NCI-H1092 treated with DMSO at 0.1 percent for 48 hours (cell line): ENCODE measurements around the gene ANO2.
"Not testable (repeated sequence)": the region's sequence is repeated elsewhere in the genome, so short reads cannot be mapped to it uniquely, and the experiment has no call there.

ENCODE experiments used
- DNase-seq: peaks from one replicate; lab custom pipeline; 2025; lab: John Stamatoyannopoulos, UW

ANO2 gene

DNA sequence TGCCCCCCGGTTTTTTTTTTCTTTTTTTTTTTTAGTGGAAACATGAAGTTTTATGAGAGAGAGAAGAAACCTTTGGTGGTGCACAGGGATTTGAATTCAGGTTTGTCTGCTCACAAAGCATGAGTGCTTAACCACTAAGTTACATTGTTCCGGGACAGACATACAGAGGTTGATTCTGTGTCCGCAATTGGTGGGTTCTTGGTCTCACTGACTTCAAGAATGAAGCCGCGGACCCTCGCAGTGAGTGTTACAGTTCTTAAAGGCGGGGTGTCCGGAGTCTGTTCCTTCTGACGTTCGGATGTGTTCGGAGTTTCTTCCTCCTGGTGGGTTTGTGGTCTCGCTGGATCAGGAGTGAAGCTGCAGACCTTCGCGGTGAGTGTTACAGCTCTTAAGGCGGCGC lies 57.2 kb downstream of the ANO2 start:
- DNase-seq = not testable (repeated sequence)

DNA sequence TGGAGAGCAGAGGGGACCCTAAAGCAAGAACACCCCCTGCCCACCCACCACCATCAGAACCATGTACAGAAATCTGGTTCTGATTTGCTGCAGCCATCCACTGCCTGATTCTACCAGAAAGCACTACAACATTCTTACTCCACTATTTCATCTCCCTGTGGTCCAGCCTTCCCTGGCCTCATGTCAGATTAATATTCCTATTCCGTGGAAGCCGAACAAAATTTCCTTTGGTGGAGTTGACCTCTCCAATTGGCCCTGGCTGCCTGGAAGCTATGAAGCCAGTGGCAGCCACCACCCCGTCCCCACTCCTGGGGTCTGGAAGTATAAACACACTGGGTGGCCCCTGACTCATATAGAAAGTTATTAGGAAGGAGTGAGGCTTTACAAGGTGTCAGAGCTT lies 60.2 kb downstream of the ANO2 start:
- no peak for DNase-seq

GRCh38 chr12:5884285-5884684 lies 60.8 kb downstream of the ANO2 start:
- DNase-seq = no peak

- no peak for DNase-seq
Measured at GRCh38 chr12:5882511-5883190, 62.4 kb downstream of the ANO2 start.

GRCh38 chr12:5881666-5882065 lies 63.4 kb downstream of the ANO2 start:
- DNase-seq = no peak

DNA sequence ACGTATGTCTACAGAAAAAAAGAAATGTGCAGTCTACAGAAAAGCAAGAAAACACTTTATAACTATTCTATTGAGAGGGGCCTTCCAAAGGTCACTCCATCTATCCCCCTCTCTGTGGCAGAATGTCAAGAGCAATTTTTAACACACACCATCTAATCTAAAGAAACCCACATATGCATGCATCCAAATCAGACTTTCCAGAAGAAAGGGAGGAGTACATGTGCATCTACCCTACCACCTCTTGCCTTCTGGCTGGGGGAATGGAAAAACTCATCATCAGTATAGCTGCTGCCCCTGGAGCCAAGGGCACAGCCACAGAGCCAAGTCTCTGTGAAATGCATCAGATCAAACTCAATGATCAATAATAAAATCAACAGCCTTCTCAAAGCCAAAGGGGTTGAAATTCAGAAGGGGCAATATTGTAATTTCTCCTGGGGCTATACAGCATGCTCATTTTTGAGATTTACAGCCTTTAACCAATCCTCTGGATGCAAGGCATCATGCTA lies 63.9 kb downstream of the ANO2 start:
- no peak for DNase-seq

DNA sequence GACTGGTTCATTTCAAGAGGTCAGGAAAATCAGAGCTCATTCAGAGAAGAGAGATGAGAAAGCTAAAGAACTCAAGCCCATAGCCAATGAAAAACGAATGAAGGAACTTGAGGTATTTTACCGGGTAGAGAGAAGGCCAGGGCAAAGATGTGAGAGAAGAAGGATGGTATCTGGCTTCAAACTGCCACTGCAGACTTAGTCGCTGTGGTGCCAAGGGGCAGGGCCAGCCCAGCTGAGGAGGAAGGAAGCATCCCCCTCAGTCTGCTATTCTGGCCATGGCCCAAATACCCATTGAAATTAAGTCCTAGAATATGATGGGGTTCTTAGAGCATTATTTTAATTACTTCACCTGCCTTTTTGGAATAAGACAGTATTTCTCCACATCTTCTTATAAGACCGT lies 69.2 kb downstream of the ANO2 start:
- no peak for DNase-seq

DNA sequence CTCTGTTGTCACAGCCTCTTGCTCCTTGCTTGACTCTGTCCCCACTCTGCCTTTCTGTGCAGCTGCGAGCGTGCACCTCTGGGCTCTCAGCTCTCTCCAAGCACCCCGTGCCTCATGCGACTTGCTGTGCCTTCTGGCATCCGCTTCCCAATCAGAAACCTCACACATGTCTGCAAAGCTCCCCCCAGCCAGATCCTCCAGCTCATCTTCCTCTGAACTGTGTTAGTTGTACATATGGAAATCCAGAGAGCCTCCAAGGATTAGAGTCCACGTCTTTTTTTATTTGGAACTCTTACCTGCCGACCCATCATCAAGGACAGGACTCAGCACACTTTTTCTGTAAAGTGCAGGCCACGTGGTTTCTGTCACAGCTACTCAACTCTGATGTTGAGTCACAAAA lies 70.5 kb downstream of the ANO2 start:
- no peak for DNase-seq

DNA sequence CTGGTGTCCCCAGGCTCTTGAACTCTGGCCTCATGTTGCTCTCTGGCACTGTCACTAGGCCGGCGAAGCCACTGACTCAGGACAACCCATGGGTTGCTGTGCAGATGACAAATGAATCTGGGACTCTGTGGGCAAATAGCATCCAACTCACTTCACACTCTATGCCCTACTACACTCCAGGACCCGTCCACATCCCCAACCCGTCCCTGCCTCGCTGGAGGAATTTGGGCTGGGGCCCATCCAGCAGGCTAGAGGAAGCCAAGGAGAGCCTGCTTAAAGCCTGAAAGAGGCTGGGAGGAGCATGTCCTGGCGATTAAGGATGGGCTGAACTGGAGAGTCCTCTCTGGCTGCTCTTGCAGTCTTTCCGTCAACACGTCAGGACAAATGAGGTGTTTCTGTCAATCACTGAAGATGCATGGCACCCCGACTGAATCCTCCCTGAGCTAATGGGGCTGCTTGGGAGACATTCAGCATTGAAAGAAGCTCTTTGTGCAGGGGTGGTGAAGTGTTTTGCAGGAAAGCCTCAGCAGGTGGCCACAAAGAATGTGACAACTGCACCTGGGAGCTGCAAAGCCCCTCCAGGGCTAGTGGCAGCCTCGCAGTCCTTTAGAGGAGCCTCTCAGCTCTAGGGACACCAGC lies 71.7 kb downstream of the ANO2 start:
- DNase-seq = no peak

DNA sequence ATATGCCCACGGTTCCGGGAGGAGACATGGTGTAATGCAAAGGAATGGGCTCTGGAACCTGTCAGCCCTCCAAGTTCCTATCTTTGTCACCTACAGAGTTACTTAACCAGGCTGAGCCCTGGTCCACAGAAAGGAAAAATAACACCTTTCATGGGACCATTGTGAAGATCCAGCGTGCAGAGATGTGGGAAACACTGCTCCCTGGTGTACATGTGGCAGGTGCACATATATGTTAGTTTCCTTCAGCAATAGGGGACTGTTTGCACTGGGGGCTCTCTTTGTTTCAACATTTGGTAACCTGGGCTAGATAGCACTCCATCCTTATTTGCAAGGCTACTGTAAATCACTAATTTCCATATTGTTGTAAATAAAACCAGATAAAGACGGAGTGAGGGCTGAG lies 72.3 kb downstream of the ANO2 start:
- DNase-seq = no peak

- no peak for DNase-seq
Measured at GRCh38 chr12:5871741-5872140, 73.3 kb downstream of the ANO2 start.

DNA sequence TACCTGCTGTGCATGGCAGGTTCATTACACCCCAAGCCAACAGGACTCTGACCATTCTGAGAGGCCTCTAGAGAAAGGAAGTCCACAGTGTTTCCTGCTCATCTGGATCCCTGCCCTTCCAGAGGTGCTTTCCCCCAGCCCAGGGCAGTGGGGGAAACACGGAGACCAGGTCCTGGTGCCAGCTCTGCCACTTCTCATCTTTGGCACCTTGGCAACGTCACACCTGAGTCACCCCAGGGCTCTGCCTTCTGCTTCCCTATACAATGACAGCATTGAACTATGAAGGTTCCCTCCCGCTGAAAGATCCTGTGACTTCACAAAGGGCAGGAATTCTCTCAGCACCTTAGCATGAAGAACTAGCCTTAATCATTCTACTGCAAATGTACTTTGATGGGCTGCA lies 74.9 kb downstream of the ANO2 start:
- DNase-seq = no peak

DNA sequence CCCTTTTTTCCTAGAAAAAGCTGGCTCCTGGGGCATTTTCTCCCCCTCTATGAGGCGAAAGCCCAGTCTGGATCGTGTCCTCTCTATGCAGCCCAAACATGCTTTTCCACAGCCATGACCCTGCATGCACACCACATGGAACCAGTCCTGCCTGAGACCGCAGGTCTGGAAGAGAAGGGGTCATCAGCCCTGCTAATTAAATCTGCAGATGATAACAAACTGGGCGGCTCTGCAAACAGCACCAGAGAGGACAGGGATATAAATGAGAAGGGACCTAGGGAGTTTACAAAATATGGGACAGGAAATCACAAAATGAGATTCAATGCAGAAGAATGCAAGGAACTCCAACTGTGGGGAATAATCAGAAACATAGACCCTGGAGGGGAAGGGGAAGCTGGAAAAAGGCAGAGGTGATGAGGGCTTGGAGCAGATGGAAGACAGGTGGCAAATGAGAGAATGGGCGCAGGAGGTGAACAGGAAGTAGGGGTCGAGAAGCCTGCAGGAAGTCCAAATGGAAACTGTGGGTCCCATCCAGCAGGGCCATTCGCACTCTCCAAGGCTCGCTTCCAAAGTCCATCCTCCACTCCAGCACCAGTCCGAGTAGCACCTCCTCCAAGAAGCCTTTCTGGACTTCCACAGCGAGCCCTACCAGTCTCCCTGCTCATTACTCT lies 76.3 kb downstream of the ANO2 start:
- no peak for DNase-seq

GRCh38 chr12:5865397-5865796 lies 79.7 kb downstream of the ANO2 start:
- no peak for DNase-seq

DNA sequence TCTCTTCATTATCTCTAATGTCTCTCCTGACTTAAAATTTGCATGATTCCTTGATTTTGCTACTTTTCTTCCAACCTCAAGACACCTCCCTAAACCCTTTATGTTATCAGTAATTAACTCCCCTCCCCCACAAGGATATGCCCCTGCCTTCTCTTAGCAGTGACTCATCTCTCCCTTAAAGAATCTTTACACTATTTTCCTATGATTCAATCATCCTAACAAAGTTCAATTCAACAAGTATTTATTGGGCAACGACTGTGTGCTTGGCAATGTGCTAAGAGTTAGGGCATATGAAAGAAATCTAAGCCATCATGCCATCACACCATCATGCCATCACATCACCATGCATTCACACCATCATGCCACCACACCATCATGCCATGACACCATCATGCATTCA lies 80.1 kb downstream of the ANO2 start:
- DNase-seq = no peak

DNA sequence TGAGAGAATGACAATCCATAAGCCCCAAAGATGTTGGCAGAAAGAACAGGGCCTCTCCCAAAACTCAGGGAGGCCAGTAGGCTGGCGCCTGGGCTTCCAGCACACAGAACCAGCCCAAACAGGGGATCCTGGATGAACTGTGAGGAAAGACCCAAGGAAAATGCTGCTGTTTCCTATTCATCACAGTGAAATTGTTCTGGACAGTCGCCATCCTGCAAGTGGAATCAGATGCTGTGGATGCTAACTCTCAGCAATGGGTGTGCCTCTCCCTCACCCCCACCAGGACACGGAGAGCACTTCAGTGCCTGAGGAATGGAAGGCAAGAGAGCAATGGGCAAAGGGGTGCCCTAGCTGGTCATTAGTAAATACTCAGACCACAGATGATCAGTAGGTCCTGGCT lies 80.8 kb downstream of the ANO2 start:
- DNase-seq = no peak

GRCh38 chr12:5861416-5861815 lies 83.6 kb downstream of the ANO2 start:
- no peak for DNase-seq

DNA sequence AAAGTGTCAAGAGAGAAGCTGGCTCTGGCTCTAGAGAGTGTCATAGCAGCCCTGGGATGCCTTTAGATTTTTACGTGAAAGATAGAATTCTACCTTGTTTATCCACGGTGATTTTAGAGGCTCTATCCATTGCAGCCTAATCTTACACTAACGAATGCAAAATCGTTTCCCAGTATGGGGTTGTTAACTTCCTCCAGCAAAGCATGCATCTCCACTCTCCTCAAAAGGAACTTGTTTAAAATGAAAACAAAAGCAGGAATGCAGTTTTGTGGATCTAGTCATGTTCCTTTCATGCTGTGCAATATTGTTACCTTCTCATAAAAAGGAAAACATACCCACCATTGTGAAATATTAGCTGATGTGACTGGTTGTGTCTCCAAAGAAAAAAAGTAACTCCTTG lies 88.4 kb downstream of the ANO2 start:
- no peak for DNase-seq

- no peak for DNase-seq
Measured at GRCh38 chr12:5846950-5847349, 98.1 kb downstream of the ANO2 start.

- DNase-seq = no peak
Measured at GRCh38 chr12:5840944-5841343, 104.1 kb downstream of the ANO2 start.

DNA sequence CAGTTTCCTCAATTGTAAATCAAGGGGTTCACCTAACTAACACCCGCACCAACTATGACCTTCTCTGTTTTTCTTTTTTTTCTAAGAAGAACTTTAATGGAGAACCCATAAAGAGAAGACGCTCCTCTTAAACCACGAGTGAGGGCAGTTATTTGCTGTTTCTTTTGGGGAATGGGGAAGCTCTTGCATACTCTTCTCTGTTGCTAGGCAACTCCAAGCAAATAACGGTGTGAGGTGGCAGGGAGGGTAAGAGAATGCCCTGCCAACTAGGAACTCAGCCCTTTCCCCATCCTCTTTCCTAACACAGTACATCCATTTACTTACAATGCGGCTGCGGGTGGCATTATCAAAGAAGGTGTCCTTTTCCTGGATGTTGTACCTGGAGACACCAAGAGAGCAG lies 114.9 kb downstream of the ANO2 start:
- no peak for DNase-seq

DNA sequence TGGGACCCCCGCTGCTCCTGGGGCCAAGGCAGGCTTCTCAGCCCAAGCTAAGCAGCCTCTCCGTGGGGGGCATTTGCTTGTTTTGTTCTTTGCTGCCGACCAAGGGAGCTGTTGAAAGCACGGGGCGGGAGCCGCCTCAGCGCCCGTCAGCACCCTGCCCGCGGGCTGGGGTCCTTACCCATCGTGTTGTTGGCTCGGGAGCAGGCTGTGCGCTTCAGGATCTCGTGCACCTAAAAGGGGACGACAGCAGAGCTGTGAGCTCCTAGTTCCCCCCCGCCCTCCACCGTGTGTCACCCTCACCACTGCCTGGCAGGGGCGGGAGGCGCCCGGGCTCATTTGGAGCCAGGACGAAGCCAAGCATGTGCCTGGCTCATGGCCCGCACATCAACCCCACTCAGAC lies 117.5 kb downstream of the ANO2 start:
- DNase-seq = no peak

DNA sequence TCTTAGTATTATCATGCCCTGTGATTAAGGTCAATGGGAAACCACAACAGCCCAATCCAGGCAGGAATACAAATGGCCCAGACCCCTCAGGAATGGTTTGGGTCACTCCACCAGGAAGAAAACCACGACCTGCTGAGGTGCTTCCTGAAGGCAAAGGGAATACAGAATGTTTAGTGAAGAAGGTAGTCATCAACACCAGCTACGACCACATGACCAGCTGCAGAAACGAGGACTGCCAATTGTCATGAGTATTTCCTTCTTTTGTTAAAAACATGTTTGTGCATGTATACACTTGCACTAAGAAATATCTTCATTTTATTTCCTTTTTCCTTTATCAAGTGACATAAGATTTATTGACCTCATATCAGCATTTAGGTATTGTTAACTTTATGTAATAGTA lies 119.3 kb downstream of the ANO2 start:
- not testable (repeated sequence) for DNase-seq
